Panc1 (cell line): ENCODE measurements around the gene CYB561D1.

Experiments
- CTCF ChIP-seq: fragments of 450-650 bp; IDR thresholded peaks from 2 replicates; pipeline ENCODE4 v1.5.1; 2017; ENCODE audit warnings: mild to moderate bottlenecking
- POLR2AphosphoS5 ChIP-seq: IDR thresholded peaks from 2 replicates; pipeline ENCODE4 v1.6.1; 2012; ENCODE audit warnings: mild to moderate bottlenecking, low read depth, low read length, moderate library complexity

GRCh38 chr1:109482791-109483671, 10.9 kb upstream of the CYB561D1 start:
- TF ChIP-seq CTCF (no peak), POLR2AphosphoS5 (no peak)
